DOHH2 (cell line): ENCODE data around the gene PEX10.

Source experiments
- CTCF ChIP-seq: fragments of 200-600 bp; sonication (generic); IDR thresholded peaks from one replicate; pipeline ENCODE4 v1.5.1; 2014; ENCODE audit warnings: antibody characterized with exemption, mild to moderate bottlenecking, low read depth, low read length; ENCODE audit not compliant: poor library complexity, severe bottlenecking
- EZH2phosphoT487 ChIP-seq: fragments of 200-600 bp; sonication (generic); IDR thresholded peaks from 2 replicates; pipeline ENCODE4 v1.6.1; 2017; ENCODE audit warnings: borderline replicate concordance, mild to moderate bottlenecking, antibody characterized with exemption, low read length, moderate library complexity, mixed read lengths

GRCh38 chr1:2378956-2379732 lies 33.2 kb downstream of the PEX10 start:
- TF ChIP-seq CTCF (no peak), EZH2phosphoT487 (no peak)
